Activated naive CD4-positive, alpha-beta T cell treated with anti-CD3 and anti-CD28 coated beads, Interleukin-2, amount 50 U/mL, for 24 hours (primary cell): ENCODE results near the gene RTL9.
"Not testable (repeated sequence)": the region's sequence is repeated elsewhere in the genome, so short reads cannot be mapped to it uniquely, and the experiment has no call there.

ENCODE experiments used
- H3K27ac Mint-ChIP-seq: one replicate; pipeline ENCODE4 v1.8.0; 2021; ENCODE audit warnings: mild to moderate bottlenecking, mixed read lengths
- H3K27me3 Mint-ChIP-seq: one replicate; pipeline ENCODE4 v1.8.0; 2021; ENCODE audit warnings: mixed read lengths
- H3K36me3 Mint-ChIP-seq: one replicate; pipeline ENCODE4 v1.8.0; 2021; ENCODE audit warnings: mixed read lengths
- H3K4me1 Mint-ChIP-seq: one replicate; pipeline ENCODE4 v1.8.0; 2021; ENCODE audit warnings: mixed read lengths
- H3K4me3 Mint-ChIP-seq: one replicate; pipeline ENCODE4 v1.8.0; 2021; ENCODE audit warnings: mild to moderate bottlenecking, mixed read lengths
- H3K9me3 Mint-ChIP-seq: one replicate; pipeline ENCODE4 v1.8.0; 2021; ENCODE audit warnings: mixed read lengths

Gene RTL9

DNA sequence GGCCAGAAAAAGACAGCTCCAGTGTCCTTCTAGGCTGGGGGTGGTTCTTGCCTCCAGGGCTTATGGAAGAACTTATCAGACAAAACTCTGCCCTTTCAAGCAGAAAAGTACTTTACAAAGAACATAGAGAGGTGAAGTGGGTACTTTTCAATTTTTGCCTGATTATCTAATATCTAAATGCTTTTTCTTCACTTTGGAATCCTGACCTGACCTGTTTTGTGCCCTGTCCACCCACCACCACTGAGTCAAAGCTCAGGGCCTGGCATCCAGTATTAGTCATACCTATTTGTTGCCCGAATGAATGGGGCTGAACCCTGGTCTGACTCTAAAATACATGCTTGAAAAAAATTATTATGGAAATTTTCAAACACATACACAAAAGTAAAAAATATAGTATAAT, 37.2 kb downstream of the RTL9 start:
- Mint-ChIP-seq H3K4me3 (no peak overlapping the region), H3K4me1 (no peaks in the 10 kb centered on the region), H3K9me3 (no peaks in the 10 kb centered on the region), H3K27me3 (no peaks in the 10 kb centered on the region), H3K36me3 (no peaks in the 10 kb centered on the region), H3K27ac (no peak overlapping the region)

DNA sequence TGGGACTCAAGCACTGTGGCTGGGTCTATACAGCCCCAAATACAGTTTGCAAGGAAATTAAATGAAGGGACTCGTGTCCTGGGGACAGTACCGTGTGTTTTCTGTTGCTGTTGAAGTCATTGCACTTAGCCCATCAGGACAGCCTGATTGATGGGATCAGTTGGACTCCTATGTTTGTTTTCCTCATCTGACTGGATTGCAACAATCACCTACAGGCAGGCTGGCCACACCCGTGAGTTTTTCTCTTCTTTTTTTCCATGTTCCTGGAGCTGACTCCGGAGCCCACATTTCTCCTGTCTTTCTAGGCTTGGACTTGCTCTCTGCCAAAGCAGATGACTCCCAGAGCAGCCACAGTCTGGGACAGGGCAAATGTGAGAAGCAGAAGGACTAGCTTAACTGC, 38.1 kb downstream of the RTL9 start:
- H3K36me3 Mint-ChIP-seq, result no peaks in the 10 kb centered on the region
- no peak overlapping the region for H3K27ac Mint-ChIP-seq
- no peaks in the 10 kb centered on the region for H3K4me1 Mint-ChIP-seq
- no peak overlapping the region for H3K4me3 Mint-ChIP-seq
- no peaks in the 10 kb centered on the region for H3K9me3 Mint-ChIP-seq
- H3K27me3 Mint-ChIP-seq, result no peaks in the 10 kb centered on the region

DNA sequence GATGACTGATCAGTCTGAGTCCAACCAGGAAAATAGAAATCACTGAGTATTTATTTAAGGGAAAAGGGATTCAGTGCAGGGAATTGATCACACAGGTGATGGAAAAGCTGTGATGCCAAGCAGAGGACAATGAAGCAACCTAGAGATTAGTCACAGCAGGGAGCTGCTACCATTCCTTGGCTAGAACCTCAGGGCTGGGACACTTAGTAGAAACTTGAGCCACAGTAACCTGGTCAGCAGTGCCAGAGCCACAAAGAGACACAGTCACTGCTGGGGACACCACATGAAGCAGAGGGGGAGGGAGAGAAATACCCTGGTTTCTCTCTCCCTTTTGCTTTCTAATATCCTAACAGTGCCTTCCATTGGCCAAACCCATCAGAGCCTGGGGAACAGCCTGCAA, 38.7 kb downstream of the RTL9 start:
- no peak overlapping the region for H3K4me3 Mint-ChIP-seq
- no peaks in the 10 kb centered on the region for H3K4me1 Mint-ChIP-seq
- no peaks in the 10 kb centered on the region for H3K9me3 Mint-ChIP-seq
- no peak overlapping the region for H3K27ac Mint-ChIP-seq
- no peaks in the 10 kb centered on the region for H3K36me3 Mint-ChIP-seq
- H3K27me3 Mint-ChIP-seq, result no peaks in the 10 kb centered on the region

DNA sequence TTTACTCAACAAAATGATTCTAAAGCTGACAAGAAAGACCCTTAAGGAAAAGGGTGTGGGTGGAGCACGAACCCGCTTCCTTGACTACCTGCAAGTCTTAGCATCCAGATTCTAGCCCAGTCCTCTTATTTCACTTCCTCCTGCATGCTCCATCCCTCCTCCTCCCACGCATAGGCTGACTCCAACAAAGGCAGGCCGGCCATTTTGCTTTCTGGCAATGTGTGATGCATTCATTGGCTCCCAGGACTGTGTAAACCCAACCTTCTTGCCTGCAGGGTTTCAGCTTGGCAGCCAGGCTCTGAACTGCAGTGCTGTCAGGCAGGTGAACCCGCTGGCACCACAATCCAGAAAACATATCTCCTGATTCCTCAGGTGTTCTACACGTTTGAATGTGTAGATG, 39.3 kb downstream of the RTL9 start:
- H3K27ac Mint-ChIP-seq, result no peak overlapping the region
- no peaks in the 10 kb centered on the region for H3K36me3 Mint-ChIP-seq
- H3K9me3 Mint-ChIP-seq, result no peaks in the 10 kb centered on the region
- no peaks in the 10 kb centered on the region for H3K4me1 Mint-ChIP-seq
- H3K4me3 Mint-ChIP-seq, result no peak overlapping the region
- no peaks in the 10 kb centered on the region for H3K27me3 Mint-ChIP-seq

DNA sequence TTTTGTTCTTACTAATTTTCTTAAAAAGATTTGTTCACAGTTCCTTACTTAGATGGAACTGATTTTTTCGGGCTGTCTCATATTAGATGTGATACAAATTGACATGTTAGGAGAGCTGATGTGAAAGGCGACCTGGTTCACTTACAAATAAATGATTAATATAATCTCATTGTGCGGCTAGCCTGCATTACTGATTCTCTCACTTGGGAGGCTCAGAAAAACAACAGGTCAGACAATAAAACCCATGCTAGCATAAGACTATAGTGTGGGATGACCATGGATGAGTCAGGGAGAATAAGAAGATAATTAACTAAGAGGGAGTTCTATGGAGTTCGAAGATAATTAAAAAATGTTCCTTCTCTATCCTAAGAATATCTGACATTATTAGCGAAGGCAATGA, 40.8 kb downstream of the RTL9 start:
- no peaks in the 10 kb centered on the region for H3K4me1 Mint-ChIP-seq
- no peaks in the 10 kb centered on the region for H3K36me3 Mint-ChIP-seq
- H3K9me3 Mint-ChIP-seq, result no peaks in the 10 kb centered on the region
- no peaks in the 10 kb centered on the region for H3K27me3 Mint-ChIP-seq
- no peak overlapping the region for H3K4me3 Mint-ChIP-seq
- no peak overlapping the region for H3K27ac Mint-ChIP-seq

DNA sequence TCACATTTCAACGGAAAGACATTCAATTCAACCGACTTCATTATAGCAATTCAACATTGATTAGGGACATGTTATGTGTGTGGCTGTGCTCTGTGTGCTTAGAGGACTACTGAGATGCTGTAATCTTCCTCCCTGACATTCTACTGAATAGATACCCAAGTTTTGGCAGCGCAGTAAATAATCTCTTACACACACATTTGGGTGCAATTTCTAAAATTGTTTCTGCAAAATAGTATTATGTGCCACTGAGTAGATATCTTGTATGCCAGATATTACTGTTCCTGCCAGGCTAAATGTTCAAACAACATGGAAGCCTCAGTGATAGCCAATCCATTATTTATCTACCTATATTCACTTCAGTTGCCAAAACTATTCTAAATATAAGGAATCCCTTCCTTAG, 41.3 kb downstream of the RTL9 start:
- no peaks in the 10 kb centered on the region for H3K9me3 Mint-ChIP-seq
- no peaks in the 10 kb centered on the region for H3K36me3 Mint-ChIP-seq
- H3K27ac Mint-ChIP-seq, result no peak overlapping the region
- H3K27me3 Mint-ChIP-seq, result no peaks in the 10 kb centered on the region
- H3K4me1 Mint-ChIP-seq, result no peaks in the 10 kb centered on the region
- no peak overlapping the region for H3K4me3 Mint-ChIP-seq

DNA sequence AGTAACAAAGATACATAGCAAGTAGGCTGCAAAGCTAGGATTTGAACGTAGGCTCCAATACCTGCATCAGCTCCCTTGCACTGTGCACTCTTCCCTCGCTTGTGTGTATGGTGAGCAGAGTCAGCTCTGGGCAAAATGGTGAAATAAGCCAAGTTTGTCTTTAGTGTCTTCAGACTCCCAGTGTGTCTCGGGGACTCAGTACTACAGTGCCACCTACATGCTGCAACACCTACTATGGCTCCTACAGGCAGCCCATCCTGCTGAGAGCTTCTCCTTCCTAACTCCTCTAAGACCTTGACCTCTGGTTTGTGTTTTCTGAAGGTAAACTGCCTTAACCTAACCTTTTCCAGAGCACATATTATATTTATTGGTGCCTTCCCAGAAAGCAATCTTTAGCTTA, 42.5 kb downstream of the RTL9 start:
- H3K4me1 Mint-ChIP-seq, result no peaks in the 10 kb centered on the region
- no peaks in the 10 kb centered on the region for H3K9me3 Mint-ChIP-seq
- H3K27me3 Mint-ChIP-seq, result no peaks in the 10 kb centered on the region
- no peaks in the 10 kb centered on the region for H3K36me3 Mint-ChIP-seq
- H3K4me3 Mint-ChIP-seq, result no peak overlapping the region
- no peak overlapping the region for H3K27ac Mint-ChIP-seq

DNA sequence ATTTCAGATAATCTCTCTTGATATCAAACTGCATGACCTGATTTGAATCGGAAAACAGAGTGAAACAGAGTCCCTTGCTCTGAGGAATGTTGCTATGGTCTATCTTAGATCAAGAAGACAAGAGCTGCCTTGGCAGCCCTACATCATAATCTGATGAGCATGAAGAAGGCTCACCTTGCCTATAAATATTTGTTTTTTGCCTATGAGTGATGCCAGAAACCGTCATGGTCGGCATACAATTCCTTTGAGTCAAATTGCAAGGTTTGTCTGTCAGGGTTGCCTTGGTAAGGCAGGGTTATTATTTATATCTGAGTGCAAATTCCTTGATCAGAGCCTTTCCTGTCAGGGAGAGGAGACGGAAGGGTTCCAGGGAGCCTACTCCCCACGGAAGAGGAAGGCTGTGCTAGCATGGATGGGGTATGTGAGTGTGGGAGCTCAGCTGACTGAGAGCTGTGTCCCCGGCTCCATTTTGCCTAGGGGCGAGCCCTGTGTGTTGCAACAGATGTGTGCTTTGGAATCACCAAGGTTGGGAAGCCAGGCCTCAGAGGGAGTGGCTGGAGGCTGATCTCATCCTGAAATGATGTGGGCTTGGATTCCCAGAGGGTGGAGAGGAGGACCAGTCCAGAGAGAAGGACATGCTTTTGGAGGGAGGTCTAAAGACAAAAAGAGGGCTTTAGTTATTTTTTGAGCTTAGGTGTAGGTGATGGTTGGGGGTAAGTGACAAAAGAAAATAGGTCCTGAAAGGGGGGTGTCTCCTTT, 43.6 kb downstream of the RTL9 start:
- no peaks in the 10 kb centered on the region for H3K9me3 Mint-ChIP-seq
- no peaks in the 10 kb centered on the region for H3K4me1 Mint-ChIP-seq
- no peak overlapping the region for H3K27ac Mint-ChIP-seq
- H3K36me3 Mint-ChIP-seq, result no peaks in the 10 kb centered on the region
- no peak overlapping the region for H3K4me3 Mint-ChIP-seq
- H3K27me3 Mint-ChIP-seq, result no peaks in the 10 kb centered on the region

DNA sequence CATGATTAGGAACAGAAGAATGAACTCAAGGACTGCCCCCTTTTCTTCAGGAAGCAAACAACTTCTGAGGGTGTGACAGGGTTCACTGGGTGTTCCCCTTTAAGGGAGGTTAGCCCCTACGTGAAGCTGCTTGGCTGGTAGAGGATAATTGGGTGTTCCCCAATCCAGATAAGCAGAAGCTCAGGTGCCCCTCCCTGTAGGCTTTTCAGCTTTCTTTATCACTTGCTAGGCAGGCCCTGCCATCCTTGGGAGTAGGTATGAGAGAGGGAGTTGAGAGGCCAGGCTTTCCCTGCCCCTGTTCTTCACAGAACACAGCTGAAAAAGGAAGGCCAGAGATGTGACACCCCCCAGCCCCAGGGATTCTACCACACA, 44.2 kb downstream of the RTL9 start:
- H3K4me3 Mint-ChIP-seq, result no peak overlapping the region
- H3K36me3 Mint-ChIP-seq, result no peaks in the 10 kb centered on the region
- no peaks in the 10 kb centered on the region for H3K4me1 Mint-ChIP-seq
- H3K27ac Mint-ChIP-seq, result no peak overlapping the region
- H3K27me3 Mint-ChIP-seq, result no peaks in the 10 kb centered on the region
- H3K9me3 Mint-ChIP-seq, result no peaks in the 10 kb centered on the region

DNA sequence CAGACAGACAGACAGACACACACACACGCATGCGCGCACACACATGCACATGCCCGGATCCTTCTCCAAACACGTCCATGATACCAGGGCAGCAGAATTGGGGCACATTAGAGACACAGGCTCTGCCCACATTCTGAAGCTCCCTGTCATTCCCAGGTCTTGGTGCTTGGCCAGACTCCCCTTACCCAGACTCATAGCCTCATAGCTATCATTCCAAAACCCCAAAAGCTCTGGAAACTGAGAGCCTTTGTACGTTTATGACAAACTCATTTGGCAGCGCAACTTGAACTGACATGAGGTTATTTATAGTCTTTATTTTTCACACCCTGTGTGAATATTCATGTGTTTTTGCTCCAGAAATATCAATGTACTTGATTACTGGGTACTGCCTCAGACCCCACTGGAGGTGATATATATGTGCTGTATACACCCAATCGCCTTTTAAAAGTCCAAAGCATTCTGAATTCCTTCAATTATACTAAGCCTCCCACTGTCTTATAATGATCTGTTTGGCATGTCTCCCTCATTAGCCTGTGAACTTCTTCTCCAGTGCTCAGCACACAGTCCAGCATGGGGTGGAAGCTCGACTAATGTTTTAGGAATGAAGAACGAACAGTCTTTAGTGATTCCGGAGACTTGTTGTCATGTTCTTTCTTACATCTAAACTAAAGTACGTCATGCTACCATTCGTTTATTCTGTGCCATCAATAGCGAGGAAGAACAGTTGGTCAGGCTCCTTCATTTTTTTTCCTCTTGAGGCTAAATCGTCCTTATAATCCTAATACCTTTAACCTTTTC, 45.0 kb downstream of the RTL9 start:
- H3K9me3 Mint-ChIP-seq, result no peaks in the 10 kb centered on the region
- no peaks in the 10 kb centered on the region for H3K27me3 Mint-ChIP-seq
- no peaks in the 10 kb centered on the region for H3K4me1 Mint-ChIP-seq
- H3K36me3 Mint-ChIP-seq, result no peaks in the 10 kb centered on the region
- no peak overlapping the region for H3K4me3 Mint-ChIP-seq
- H3K27ac Mint-ChIP-seq, result no peak overlapping the region

DNA sequence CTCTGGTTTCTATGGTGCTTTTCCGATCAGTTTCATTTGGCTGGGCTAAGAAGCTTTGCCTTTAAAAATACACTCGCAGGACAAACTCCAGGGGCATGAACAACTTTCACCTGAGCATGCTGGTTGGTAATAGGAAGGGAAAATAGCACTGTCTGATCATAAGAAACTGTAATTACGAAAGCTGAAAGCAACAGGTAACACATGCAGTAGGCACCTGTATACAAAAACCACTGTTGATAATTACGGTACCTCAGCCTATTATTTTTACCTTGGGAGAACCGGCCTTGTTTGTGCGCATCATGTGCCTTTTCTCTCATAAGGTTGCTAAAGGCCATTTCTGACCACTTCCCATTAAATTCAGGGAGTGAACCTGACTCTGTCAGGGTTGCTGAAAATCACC, 45.7 kb downstream of the RTL9 start:
- no peaks in the 10 kb centered on the region for H3K27me3 Mint-ChIP-seq
- H3K9me3 Mint-ChIP-seq, result no peaks in the 10 kb centered on the region
- H3K4me3 Mint-ChIP-seq, result no peak overlapping the region
- no peaks in the 10 kb centered on the region for H3K36me3 Mint-ChIP-seq
- no peak overlapping the region for H3K27ac Mint-ChIP-seq
- no peaks in the 10 kb centered on the region for H3K4me1 Mint-ChIP-seq

DNA sequence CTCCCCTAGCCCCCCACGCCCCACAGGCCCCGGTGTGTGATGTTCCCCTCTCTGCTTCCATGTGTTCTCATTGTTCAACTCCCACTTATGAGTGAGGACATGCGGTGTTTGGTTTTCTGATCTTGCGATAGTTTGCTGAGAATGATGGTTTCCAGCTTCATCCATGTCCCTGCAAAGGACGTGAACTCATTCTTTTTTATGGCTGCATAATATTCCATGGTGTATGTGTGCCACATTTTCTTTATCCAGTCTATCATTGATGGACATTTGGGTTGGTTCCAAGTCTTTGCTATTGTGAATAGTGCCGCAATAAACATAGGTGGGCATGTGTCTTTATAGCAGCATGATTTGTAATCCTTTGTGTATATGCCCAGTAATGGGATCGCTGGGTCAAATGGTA, 47.6 kb downstream of the RTL9 start:
- H3K27me3 Mint-ChIP-seq, H3K4me1 Mint-ChIP-seq, H3K9me3 Mint-ChIP-seq, H3K27ac Mint-ChIP-seq, H3K4me3 Mint-ChIP-seq, H3K36me3 Mint-ChIP-seq: not testable (repeated sequence)

DNA sequence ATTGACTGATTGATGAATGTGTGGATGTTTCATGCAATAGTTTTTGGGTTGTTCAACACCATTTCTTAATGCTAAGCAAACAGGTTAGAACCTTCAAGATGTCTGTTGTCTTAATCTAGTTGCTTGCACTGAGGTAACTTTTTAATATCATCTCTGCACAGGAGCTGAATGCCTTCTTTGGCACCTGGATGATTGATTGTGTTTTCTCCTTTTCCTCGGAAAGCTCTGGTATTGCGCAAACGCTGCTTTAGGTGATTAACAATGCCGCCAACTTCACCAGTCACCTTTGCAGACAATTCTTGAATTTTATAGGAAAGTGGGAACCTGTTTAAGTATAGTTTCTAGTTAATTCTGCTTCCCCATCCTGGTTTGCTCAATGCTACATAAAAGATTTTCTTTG, 48.2 kb downstream of the RTL9 start:
- Mint-ChIP-seq H3K27ac (no peak overlapping the region), H3K9me3 (no peaks in the 10 kb centered on the region), H3K27me3 (no peaks in the 10 kb centered on the region), H3K4me1 (no peaks in the 10 kb centered on the region), H3K36me3 (no peaks in the 10 kb centered on the region), H3K4me3 (no peak overlapping the region)

DNA sequence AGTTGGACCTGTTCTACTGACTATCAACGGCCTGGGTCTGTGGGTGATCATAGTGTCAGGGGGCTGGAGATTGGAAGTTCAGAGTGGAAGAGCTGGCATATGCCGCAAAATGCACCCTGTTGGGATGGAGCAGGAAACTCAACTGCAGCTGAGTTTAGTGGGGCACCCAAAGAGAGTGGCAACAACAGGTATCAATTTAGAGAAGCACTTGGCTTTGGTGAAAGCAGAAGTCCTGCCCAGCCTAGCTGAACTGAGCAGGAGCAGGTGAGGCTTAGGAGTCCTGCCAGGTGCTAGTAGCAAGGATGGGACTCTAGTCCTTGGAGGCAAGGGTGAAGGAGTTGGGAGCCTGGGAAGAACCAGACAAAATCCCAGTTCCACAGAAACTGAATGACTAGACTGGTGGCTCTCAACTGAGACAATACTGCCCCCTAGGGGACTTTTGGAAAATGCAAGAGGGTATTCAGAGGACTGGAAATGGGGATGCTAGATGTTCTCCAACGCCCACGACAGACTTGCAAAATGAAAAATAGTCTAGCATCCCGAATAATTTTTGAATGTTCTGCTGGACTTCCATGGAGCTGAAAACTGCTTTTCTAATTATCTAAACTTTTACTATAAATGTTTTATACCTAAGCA, 49.4 kb downstream of the RTL9 start:
- Mint-ChIP-seq H3K27me3 (peaks cover 1% of the 10 kb centered on the region), H3K4me1 (no peaks in the 10 kb centered on the region), H3K36me3 (no peaks in the 10 kb centered on the region), H3K9me3 (no peaks in the 10 kb centered on the region), H3K4me3 (no peak overlapping the region), H3K27ac (no peak overlapping the region)
